Natural killer cell (primary cell): ENCODE measurements around the gene ALG5. TPM values are rescaled to one million over a fixed set of nuclear protein-coding genes. Genes with fewer than 3 reads are reported as not detected.

Experiments used
- ATAC-seq, 3 donors: fragments of 150-1000 bp in 2 of 3; fragments of 200-7000 bp in 1 of 3; cut with Tn5 transposase; 1 replicate in 1 of 3; 2 replicates in 2 of 3; pipeline ENCODE4 v1.10.0; 2021; ENCODE audit warnings: mild to moderate bottlenecking in 2 of 3, moderate library complexity in 2 of 3
- DNase-seq, 2 donors: peaks; one replicate each; pipeline versions ENCODE4 v3.0.0 to v3.0.0-alpha.2; 2013 to 2021; ENCODE audit warnings: mixed read lengths in 1 of 2
- H3K27ac ChIP-seq: one replicate; pipeline ENCODE4 v1.5.1; 2013; ENCODE audit warnings: mild to moderate bottlenecking, low read length
- H3K27me3 ChIP-seq: one replicate; pipeline ENCODE4 v1.6.1; 2013; ENCODE audit warnings: low read length; ENCODE audit not compliant: control insufficient read depth, insufficient read depth
- H3K36me3 ChIP-seq: one replicate; pipeline ENCODE4 v1.6.1; 2013; ENCODE audit warnings: low read length; ENCODE audit not compliant: control insufficient read depth, insufficient read depth
- H3K4me1 ChIP-seq: one replicate; pipeline ENCODE4 v1.6.1; 2013; ENCODE audit warnings: low read length; ENCODE audit not compliant: control insufficient read depth, insufficient read depth
- H3K4me3 ChIP-seq: one replicate; pipeline ENCODE4 v1.5.1; 2013; ENCODE audit warnings: low read length
- H3K9me3 ChIP-seq: one replicate; pipeline ENCODE4 v1.6.1; 2013; ENCODE audit warnings: low read length; ENCODE audit not compliant: control insufficient read depth, insufficient read depth
- H3K27ac Mint-ChIP-seq, 2 donors: one replicate each; pipeline ENCODE4 v1.8.0; 2022; ENCODE audit warnings: mild to moderate bottlenecking in 2 of 2, mixed read lengths in 2 of 2, moderate library complexity in 1 of 2
- H3K27me3 Mint-ChIP-seq, 2 donors: one replicate each; pipeline ENCODE4 v1.8.0; 2022; ENCODE audit warnings: low read depth in 2 of 2, mixed read lengths in 2 of 2
- H3K36me3 Mint-ChIP-seq: one replicate; pipeline ENCODE4 v1.8.0; 2022; ENCODE audit warnings: mixed read lengths
- H3K4me1 Mint-ChIP-seq, 2 donors: one replicate each; pipeline ENCODE4 v1.8.0; 2022; ENCODE audit warnings: mixed read lengths in 2 of 2
- H3K4me3 Mint-ChIP-seq: one replicate; pipeline ENCODE4 v1.8.0; 2022; ENCODE audit warnings: mild to moderate bottlenecking, moderate library complexity, mixed read lengths
- H3K9me3 Mint-ChIP-seq, 2 donors: one replicate each; pipeline ENCODE4 v1.8.0; 2022; ENCODE audit warnings: mixed read lengths in 2 of 2
- CTCF ChIP-seq: fragments of 200-600 bp; IDR thresholded peaks from one replicate; pipeline ENCODE4 v1.8.0; 2022; ENCODE audit warnings: antibody characterized with exemption
- WGBS: methylation state at CpG from one replicate; pipeline ENCODE4 v1.1.7; 2013; ENCODE audit warnings: missing lambda C conversion rate; ENCODE audit not compliant: insufficient coverage; 5-methylcytosine and 5-hydroxymethylcytosine counted together
- intact Hi-C: fragments of 100-400 bp; cut with micrococcal nuclease; formaldehyde crosslinking; loops from one replicate; pipeline ENCODE4 v1.14.2; 2022
- total RNA-seq, 4 donors: library from RNA; stranded (reverse); fragments of 120-200 nt in 1 of 4; gene quantifications; one replicate each; pipeline versions ENCODE4 v1.2.3 to v1.2.4, GENCODE V29; 2013 to 2022

Gene ALG5
- total RNA-seq, 3 donors from 2014 or later (not counting 1 experiment from before 2014, with no cell fraction given) = 20.2 to 25.0 (median 24.5) TPM

- no peak overlapping the region for H3K27ac Mint-ChIP-seq
- ATAC-seq (no peak), DNase-seq (no peak)
- Histone ChIP-seq H3K4me1 (peaks cover 4% of the 10 kb centered on the region), H3K36me3 (no peaks in the 10 kb centered on the region), H3K9me3 (no peaks in the 10 kb centered on the region), H3K27me3 (peaks cover 7% of the 10 kb centered on the region), H3K4me3 (no peak overlapping the region), H3K27ac (no peak overlapping the region)
- no peak for TF ChIP-seq CTCF
- no peaks in the 10 kb centered on the region for H3K4me1 Mint-ChIP-seq
- 85% methylated on average over 10 of the region's 10 CpGs for WGBS
- H3K4me3 Mint-ChIP-seq = no peak overlapping the region
- intact Hi-C loops = no loop called here
- H3K36me3 Mint-ChIP-seq = no peaks in the 10 kb centered on the region
- no peaks in the 10 kb centered on the region for H3K9me3 Mint-ChIP-seq
- H3K27me3 Mint-ChIP-seq = peaks cover 34 to 64% of the 10 kb centered on the region in 2 donors
These were observed 77.4 kb downstream of the ALG5 start for GRCh38 chr13:36921631-36922301.

GRCh38 chr13:36920616-36921185 is 78.4 kb downstream of the ALG5 start:
- intact Hi-C loops = no loop called here
- H3K9me3 Mint-ChIP-seq = no peaks in the 10 kb centered on the region
- H3K27ac ChIP-seq = no peak overlapping the region
- ATAC-seq (no peak), DNase-seq (no peak)
- no peaks in the 10 kb centered on the region for H3K36me3 Mint-ChIP-seq
- TF ChIP-seq CTCF = no peak
- peaks cover 4% of the 10 kb centered on the region for H3K4me1 ChIP-seq
- H3K36me3 ChIP-seq = no peaks in the 10 kb centered on the region
- H3K4me3 Mint-ChIP-seq = peak overlapping the region; percentile 70
- no peaks in the 10 kb centered on the region for H3K9me3 ChIP-seq
- H3K4me3 ChIP-seq = no peak overlapping the region
- no peaks in the 10 kb centered on the region for H3K4me1 Mint-ChIP-seq
- peaks cover 41 to 69% of the 10 kb centered on the region in 2 donors for H3K27me3 Mint-ChIP-seq
- H3K27me3 ChIP-seq = peaks cover 7% of the 10 kb centered on the region
- 94% methylated on average over 8 of the region's 9 CpGs for WGBS
- H3K27ac Mint-ChIP-seq = no peak overlapping the region

GRCh38 chr13:36919833-36920615 is 79.1 kb downstream of the ALG5 start, which contains the start of gene SMAD9:
Gene SMAD9 (minus strand): TSS chr13:36920238. CDS start chr13:36879689, 40,549 bp downstream.
- 1% methylated on average over 100 of the region's 104 CpGs for WGBS
- Histone ChIP-seq H3K4me1 (peaks cover 4% of the 10 kb centered on the region), H3K9me3 (no peaks in the 10 kb centered on the region), H3K4me3 (no peak within 1 kb of the TSS), H3K27ac (no peak within 1 kb of the TSS), H3K27me3 (peaks cover 7% of the 10 kb centered on the region), H3K36me3 (no peaks in the 10 kb centered on the region)
- ATAC-seq (peak in 2 of 3 donors; percentile 26 to 61), DNase-seq (no peak)
- TF ChIP-seq CTCF = no peak
- H3K36me3 Mint-ChIP-seq = no peaks in the 10 kb centered on the region
- no peaks in the 10 kb centered on the region for H3K9me3 Mint-ChIP-seq
- H3K27me3 Mint-ChIP-seq = peaks cover 44 to 72% of the 10 kb centered on the region in 2 donors
- intact Hi-C loops = no loop called here
- H3K4me1 Mint-ChIP-seq = no peaks in the 10 kb centered on the region
- no peak within 1 kb of the TSS for H3K27ac Mint-ChIP-seq
- peak within 1 kb of the TSS; percentile 70 for H3K4me3 Mint-ChIP-seq
